ENCODE results near the gene RNF183.
"Not testable (repeated sequence)": the region's sequence is repeated elsewhere in the genome, so short reads cannot be mapped to it uniquely, and the experiment has no call there.

The RNF183 gene

GRCh38 chr9:113315231-113315630, 12.1 kb upstream of the RNF183 start:
- DNase-seq, result peak; percentile 30 to 56 (median 33)

GRCh38 chr9:113313261-113313660, 10.1 kb upstream of the RNF183 start:
- DNase-seq, result no peak

- DNase-seq, result no peak
Measured at GRCh38 chr9:113311961-113312360, 8.8 kb upstream of the RNF183 start.

GRCh38 chr9:113310538-113310937, 7.4 kb upstream of the RNF183 start:
- no peak for DNase-seq

GRCh38 chr9:113309204-113309813, 6.1 kb upstream of the RNF183 start:
- peak; percentile 56 to 66 (median 58) for DNase-seq

- no peak for DNase-seq
Measured at GRCh38 chr9:113307396-113307975, 4.3 kb upstream of the RNF183 start.

GRCh38 chr9:113306566-113306965, 3.4 kb upstream of the RNF183 start:
- no peak for DNase-seq

GRCh38 chr9:113301548-113301947, 1.6 kb downstream of the RNF183 start:
- DNase-seq, result no peak

- DNase-seq, result peak; percentile 57 to 64 (median 64)
Measured at GRCh38 chr9:113299800-113300292, 3.3 kb downstream of the RNF183 start.

- DNase-seq, result no peak
Measured at GRCh38 chr9:113298924-113299770, 4.0 kb downstream of the RNF183 start.

GRCh38 chr9:113298311-113298710, 4.9 kb downstream of the RNF183 start:
- no peak for DNase-seq

GRCh38 chr9:113296796-113297558, 6.2 kb downstream of the RNF183 start:
- no peak for DNase-seq

- DNase-seq, result not testable (repeated sequence)
Measured at GRCh38 chr9:113296247-113296646, 6.9 kb downstream of the RNF183 start.

GRCh38 chr9:113293285-113293878, 9.8 kb downstream of the RNF183 start:
- no peak for DNase-seq

- no peak for DNase-seq
Measured at GRCh38 chr9:113290052-113290607, 13.0 kb downstream of the RNF183 start.

GRCh38 chr9:113289091-113289490, 14.1 kb downstream of the RNF183 start:
- no peak for DNase-seq

- no peak for DNase-seq
Measured at GRCh38 chr9:113281356-113281755, 21.8 kb downstream of the RNF183 start.

- no peak for DNase-seq
Measured at GRCh38 chr9:113278840-113279239, 24.3 kb downstream of the RNF183 start.

- peak; percentile 98 to 99 (median 99) for DNase-seq
Measured at GRCh38 chr9:113275157-113276131, 27.7 kb downstream of the RNF183 start, which contains the start of the genes CDC26 and PRPF4. CDC26 (minus strand) TSS chr9:113275572; CDS start chr9:113272507, 3,065 bp downstream. PRPF4 (plus strand) TSS chr9:113275658; CDS start chr9:113275744, 86 bp downstream.

GRCh38 chr9:113274474-113275156, 28.6 kb downstream of the RNF183 start:
- peak; percentile 78 to 84 (median 83) for DNase-seq
